ENCODE data around the gene CPPED1.
"Not testable (repeated sequence)": the region's sequence is repeated elsewhere in the genome, so short reads cannot be mapped to it uniquely, and the experiment has no call there.

Gene CPPED1

GRCh38 chr16:12801511-12802042 is 2.1 kb downstream of the CPPED1 start:
- FAIRE-seq, result no peak

DNA sequence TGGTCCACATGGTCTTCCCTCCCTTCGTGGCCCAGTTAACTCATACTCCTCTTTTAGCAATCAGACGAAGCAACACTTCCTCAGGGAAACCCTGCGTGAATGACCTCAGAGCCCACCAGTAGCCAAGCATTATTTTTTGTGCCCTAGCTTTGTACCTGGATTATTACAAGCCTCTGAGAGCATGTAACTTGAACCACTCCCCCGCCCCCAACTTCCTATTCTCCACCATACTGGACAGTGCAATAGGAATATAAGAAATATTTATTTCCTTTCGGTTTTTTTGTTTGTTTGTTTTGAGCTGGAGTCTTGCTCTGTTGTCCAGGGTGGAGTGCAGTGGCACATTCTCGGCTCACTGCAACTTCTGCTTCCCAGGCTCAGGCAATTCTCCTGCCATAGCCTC is 2.9 kb downstream of the CPPED1 start:
- FAIRE-seq, result no peak

- not testable (repeated sequence) for FAIRE-seq
Measured at GRCh38 chr16:12799996-12800395, 3.7 kb downstream of the CPPED1 start.

GRCh38 chr16:12798846-12799245 is 4.8 kb downstream of the CPPED1 start:
- FAIRE-seq, result no peak

GRCh38 chr16:12798171-12798570 is 5.5 kb downstream of the CPPED1 start:
- no peak for FAIRE-seq

DNA sequence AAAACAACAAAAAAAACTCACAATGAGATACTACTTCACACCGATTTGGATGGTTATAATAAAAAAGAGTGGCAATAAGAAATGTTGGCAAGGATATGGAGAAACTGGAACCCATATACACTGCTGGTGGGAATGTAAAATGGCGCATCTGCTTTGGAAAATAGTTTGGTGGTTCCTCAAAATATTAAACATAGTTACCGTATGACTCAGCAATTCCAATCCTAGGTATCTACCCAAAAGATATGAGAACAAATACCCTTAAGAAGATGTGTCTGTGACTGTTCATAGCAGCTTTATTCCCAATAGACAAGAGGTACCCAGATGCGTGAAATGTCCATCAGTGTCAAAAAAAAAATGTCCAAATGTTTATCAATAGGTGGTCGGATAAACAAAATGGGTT is 7.2 kb downstream of the CPPED1 start:
- no peak for FAIRE-seq

DNA sequence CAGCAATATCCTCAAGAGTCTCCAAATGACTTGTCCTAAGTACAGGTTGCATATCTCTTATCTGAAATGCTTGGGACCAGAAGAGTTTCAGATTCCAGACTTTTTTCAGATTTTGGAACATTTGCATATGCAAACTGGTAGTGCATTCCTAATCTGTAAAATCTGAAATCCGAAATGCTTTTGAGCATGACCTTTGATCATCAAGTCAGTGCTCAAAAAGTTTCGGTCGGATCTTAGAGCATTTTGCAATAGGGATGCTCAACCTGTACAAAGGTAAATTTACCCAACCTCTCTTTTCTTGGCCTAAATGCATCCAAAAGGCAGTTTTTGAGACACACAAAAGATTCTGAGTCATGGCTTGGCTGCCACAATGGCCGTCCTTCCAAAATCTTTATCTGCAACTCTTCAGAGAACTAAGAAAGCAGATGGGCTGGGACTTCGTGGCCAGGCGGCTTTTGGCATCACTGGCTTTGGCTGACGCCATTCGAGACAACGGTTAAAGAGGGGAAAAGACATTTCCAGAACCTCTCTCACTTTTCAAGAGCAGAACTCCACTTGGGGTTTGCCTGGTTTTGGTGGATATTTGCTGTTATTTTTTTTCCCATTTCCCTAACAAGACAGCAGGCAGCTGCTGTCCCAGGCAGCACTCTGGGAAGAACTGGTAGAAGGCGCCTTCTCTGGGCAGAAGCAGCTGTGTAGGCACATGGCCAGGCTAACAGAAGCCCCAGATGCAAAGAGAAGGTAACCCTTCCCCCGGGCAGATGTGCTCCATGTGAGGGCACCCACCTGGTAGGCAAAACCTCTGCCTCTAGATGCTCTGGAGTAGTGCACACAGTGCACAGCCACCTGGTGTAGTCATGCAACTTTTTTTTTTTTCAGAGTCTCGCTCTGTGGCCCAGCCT is 8.9 kb downstream of the CPPED1 start:
- no peak for FAIRE-seq

DNA sequence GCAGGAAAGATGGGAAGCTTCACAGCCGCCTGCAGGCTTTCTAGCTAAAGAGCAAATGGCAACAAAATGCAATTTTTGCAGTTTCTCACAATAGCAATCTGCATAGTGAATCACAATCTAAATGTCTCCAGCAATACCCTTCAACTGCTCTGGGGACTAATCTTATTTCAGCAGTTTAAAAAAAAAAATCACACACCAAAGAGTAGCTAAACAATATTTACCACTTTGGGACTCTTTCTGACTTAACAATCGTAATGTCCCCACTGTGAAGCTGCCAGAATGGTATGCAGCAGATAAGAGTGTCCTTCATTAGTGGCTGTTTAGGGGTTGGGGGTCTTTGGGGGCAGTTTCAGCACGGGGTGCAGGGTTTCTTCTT is 9.8 kb downstream of the CPPED1 start:
- no peak for FAIRE-seq

DNA sequence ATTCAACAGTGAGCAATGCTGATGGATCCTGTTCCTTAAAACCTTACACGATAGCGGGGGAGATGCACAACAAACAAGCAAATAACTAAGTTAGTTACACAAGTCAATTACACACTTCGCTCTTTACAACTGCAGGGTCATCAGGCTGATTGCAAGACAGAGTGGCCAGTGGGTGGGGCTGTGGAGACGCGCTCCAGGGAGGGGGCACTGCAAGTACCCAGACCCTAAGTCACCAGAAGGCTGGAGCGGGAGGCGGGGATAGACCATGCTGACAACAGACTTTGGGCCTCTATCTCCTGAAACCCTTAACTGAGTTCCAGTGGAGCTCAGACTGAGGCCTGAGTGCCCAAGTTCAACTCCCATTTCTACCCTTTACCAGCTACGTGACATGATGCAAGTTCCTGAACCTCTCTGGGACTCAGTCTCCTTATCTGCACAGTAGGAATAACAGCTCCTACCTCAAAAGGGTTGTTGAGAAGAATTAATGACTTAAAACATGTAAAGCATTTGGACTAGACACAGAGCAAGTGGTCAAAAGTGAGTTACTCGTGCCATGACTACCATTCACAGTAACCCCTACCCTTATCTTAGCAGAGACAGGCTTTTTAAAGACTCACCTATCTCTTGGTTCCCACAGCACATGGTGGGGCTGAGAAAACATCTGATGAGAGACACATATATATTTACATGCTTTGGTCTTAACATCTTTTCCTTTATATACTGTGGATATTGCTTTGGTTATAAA is 10.4 kb downstream of the CPPED1 start:
- no peak for FAIRE-seq

- not testable (repeated sequence) for FAIRE-seq
Measured at GRCh38 chr16:12792528-12792927, 11.2 kb downstream of the CPPED1 start.

DNA sequence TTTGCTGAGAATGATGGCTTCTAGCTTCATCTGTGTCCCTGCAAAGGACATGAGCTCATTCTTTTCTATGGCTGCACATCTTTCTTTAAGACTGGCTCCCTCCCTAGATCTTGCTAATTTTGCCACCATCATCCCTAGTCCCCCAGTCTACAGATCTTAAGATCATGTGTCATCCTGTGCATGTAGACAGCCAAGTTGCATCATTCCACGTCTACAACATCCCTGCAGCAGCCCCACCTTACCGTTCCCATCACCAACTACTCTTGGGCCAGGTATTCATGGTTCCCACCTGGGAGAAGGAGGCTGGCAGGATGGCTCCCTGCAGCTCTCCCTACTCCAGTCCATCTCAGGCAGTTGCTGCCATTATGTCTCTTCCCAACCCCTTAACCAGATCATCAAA is 12.3 kb downstream of the CPPED1 start:
- FAIRE-seq, result no peak

- no peak for FAIRE-seq
Measured at GRCh38 chr16:12788758-12789157, 14.9 kb downstream of the CPPED1 start.

DNA sequence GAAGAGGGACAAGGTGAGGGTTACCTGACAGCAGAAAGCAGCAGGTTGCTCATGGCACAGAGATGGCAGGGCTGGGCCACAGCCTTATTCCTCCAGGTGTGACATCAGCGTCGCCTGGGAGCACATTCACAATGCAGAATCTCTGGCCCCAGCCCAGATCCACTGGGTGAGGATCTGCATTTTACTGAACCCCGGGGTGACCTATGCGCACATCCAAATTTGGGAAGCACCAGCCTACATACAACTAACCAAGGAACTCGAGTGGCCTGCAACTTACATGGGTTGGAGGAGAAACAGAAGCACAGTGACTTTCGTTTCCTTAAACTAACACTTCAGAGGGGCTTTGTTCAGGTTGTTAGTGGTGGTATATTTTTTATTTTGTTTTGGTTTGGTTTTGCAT is 17.6 kb downstream of the CPPED1 start:
- no peak for FAIRE-seq

- FAIRE-seq, result no peak
Measured at GRCh38 chr16:12784076-12784475, 19.6 kb downstream of the CPPED1 start.

- no peak for FAIRE-seq
Measured at GRCh38 chr16:12781777-12782176, 21.9 kb downstream of the CPPED1 start.

DNA sequence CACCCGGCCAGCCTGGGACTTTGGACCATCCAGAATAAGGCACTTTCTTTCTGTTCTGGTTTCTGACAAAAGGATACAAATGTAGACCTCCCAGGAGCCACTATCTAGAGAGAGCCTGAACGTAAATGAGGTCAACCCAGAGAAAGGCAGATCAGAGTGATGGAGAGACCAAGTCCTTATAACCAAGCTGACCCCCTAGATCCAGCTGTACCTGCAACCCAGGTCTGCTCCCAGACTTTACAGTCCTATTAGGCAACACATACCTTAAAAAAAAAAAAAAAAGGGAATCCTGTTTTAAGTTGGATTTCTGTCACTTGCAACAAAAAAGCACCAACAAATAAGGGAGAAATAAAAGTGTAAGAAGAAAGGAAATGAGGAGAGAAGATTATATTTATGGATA is 23.2 kb downstream of the CPPED1 start:
- FAIRE-seq, result no peak

GRCh38 chr16:12778726-12779125 is 25.0 kb downstream of the CPPED1 start:
- no peak for FAIRE-seq

DNA sequence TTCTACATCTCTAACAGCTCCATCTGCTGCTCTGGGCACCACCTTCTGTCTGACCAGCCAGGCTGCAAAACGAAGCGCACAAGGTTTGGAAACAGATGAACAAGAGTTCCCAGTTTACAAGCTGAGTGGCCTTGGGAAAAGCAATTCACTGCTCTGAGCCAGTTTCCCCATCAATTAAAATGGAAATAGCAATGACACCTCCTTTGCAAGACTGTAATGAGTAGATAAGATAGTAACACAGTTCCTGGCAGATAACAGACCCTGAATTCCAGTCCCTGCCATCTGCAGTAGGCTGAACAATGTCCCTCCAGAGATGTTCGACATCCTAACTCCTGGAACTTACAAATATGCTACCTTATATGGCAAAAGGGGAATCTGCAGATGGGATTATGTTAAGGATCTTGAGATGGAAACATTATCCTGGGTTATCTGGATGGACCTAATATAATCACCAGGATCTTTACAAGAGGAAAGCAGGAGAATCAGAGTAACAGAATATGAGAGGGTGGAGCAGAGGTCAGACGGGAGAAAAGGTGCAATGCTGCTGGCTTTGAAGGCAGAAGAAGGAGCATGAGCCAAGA is 27.9 kb downstream of the CPPED1 start:
- FAIRE-seq, result no peak

- no peak for FAIRE-seq
Measured at GRCh38 chr16:12773221-12773620, 30.5 kb downstream of the CPPED1 start.

GRCh38 chr16:12771341-12771798 is 32.3 kb downstream of the CPPED1 start:
- FAIRE-seq, result no peak

DNA sequence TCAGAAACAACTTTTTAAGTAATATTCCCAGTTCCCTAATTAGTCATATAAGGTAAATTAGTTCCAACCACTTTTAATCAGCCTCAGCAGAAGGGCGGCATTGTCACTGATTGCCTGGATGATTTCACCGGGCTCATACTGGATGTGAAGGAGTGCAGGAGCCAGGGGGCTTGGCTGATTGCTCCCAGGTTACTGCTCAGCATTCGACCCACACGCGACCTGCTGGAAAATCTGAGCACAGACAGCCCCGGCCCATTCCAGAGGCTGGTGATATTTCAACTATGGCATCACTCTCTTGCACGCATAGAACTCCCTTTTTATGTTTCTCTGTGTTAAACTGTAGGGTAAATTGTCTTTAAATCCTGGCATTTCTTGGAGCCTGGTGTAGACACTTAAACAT is 34.2 kb downstream of the CPPED1 start:
- no peak for FAIRE-seq

DNA sequence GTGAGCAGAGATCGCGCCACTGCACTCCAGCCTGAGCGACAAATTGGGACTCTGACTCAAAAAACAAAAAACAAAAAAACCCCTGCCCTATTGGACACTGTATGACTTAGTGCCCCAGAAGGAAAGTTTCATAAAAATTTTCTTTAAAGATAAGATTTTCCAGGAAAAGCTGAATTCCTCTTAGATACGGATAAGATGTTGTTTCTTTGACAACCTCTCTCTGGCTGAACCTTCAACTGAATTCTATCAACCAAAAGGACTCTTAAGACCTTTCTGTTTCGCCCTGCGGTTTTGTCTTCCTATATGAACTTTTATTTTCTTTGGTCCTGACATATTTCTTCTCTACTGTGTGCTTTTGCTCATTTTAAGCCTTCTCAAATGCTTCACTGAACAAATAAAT is 35.8 kb downstream of the CPPED1 start:
- FAIRE-seq, result no peak

DNA sequence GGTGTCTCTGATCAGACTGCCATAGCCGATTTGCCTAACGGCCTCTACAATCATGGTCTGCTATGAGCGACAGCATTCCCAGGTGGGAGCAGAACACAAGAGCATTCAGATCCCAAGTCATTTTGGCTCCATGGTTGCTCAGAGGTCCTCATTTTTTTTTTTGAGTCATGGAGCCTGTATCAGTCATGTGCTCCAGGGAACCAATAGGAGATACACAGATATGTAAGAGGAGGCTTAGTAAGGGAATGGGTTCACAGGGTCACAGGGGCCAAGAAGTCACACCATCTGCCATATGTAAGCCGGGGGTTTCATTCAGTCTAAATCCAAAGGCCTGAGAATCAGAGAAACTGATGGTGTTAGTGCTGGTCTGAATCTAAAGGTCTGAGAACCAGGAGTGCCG is 36.8 kb downstream of the CPPED1 start:
- no peak for FAIRE-seq
